IPS-NIHi11 (cell line): ENCODE measurements around the gene NUDT22.

ENCODE experiments used
- DNase-seq: peaks from one replicate; pipeline ENCODE4 v3.0.0; 2012; ENCODE audit warnings: mixed read lengths, low spot score

The NUDT22 gene

GRCh38 chr11:64225608-64226506, at the start of gene NUDT22, which contains the start of gene TRPT1:
TSS of gene NUDT22 (plus strand) at chr11:64226274. CDS start at chr11:64226653, 379 bp downstream.
TSS of gene TRPT1 (minus strand) at chr11:64226186. CDS start at chr11:64225860, 326 bp downstream.
- peak; percentile 93 for DNase-seq

GRCh38 chr11:64176751-64177150, 49.3 kb upstream of the NUDT22 start:
- DNase-seq: no peak

GRCh38 chr11:64178203-64178602, 47.9 kb upstream of the NUDT22 start:
- no peak for DNase-seq

GRCh38 chr11:64178951-64179639, 47.0 kb upstream of the NUDT22 start:
- DNase-seq: no peak

- no peak for DNase-seq
Observed at GRCh38 chr11:64180891-64181290, 45.2 kb upstream of the NUDT22 start.

- peak; percentile 79 for DNase-seq
Observed at GRCh38 chr11:64181506-64182411, 44.3 kb upstream of the NUDT22 start.

GRCh38 chr11:64183890-64184289, 42.2 kb upstream of the NUDT22 start:
- no peak for DNase-seq

- DNase-seq: no peak
Observed at GRCh38 chr11:64185175-64185692, 40.8 kb upstream of the NUDT22 start.

- DNase-seq: peak; percentile 94
Observed at GRCh38 chr11:64185693-64186491, 40.2 kb upstream of the NUDT22 start, which contains the start of gene STIP1. TSS of gene STIP1 (plus strand) at chr11:64186171. CDS start at chr11:64186262, 91 bp downstream.

- no peak for DNase-seq
Observed at GRCh38 chr11:64186492-64187165, 39.4 kb upstream of the NUDT22 start.

- no peak for DNase-seq
Observed at GRCh38 chr11:64192434-64192833, 33.6 kb upstream of the NUDT22 start.

GRCh38 chr11:64196626-64197025, 29.4 kb upstream of the NUDT22 start:
- DNase-seq: no peak

GRCh38 chr11:64198511-64198910, 27.6 kb upstream of the NUDT22 start:
- no peak for DNase-seq

- DNase-seq: no peak
Observed at GRCh38 chr11:64201543-64201942, 24.5 kb upstream of the NUDT22 start.

- no peak for DNase-seq
Observed at GRCh38 chr11:64202992-64203391, 23.1 kb upstream of the NUDT22 start.

- peak; percentile 26 for DNase-seq
Observed at GRCh38 chr11:64203421-64204079, 22.5 kb upstream of the NUDT22 start.

- DNase-seq: peak; percentile 12
Observed at GRCh38 chr11:64204080-64204440, 22.0 kb upstream of the NUDT22 start.

GRCh38 chr11:64204464-64204989, 21.5 kb upstream of the NUDT22 start:
- peak; percentile 92 for DNase-seq

- peak; percentile 14 for DNase-seq
Observed at GRCh38 chr11:64206457-64207255, 19.4 kb upstream of the NUDT22 start, which contains the start of gene FERMT3. TSS of gene FERMT3 (plus strand) at chr11:64206721. CDS start at chr11:64207365, 644 bp downstream.
